HG03095 (cell line): ENCODE measurements around the gene IKZF1.

ENCODE experiments used
- ATAC-seq: cut with Tn5 transposase; IDR thresholded peaks from one replicate; pipeline ENCODE4 v1.9.1; 2021; ENCODE audit warnings: moderate library complexity; ENCODE audit not compliant: unreplicated experiment

IKZF1 gene

GRCh38 chr7:50400114-50400513, 95.6 kb downstream of the IKZF1 start:
- ATAC-seq = no peak

GRCh38 chr7:50404392-50404791, 99.9 kb downstream of the IKZF1 start:
- ATAC-seq = no peak

- ATAC-seq = no peak
Observed at GRCh38 chr7:50405221-50405620, 100.7 kb downstream of the IKZF1 start.

GRCh38 chr7:50406935-50407334, 102.4 kb downstream of the IKZF1 start:
- no peak for ATAC-seq

- ATAC-seq = peak; percentile 47
Observed at GRCh38 chr7:50409856-50410745, 105.6 kb downstream of the IKZF1 start.

- no peak for ATAC-seq
Observed at GRCh38 chr7:50411332-50411731, 106.8 kb downstream of the IKZF1 start.

GRCh38 chr7:50412973-50413372, 108.5 kb downstream of the IKZF1 start:
- no peak for ATAC-seq

- no peak for ATAC-seq
Observed at GRCh38 chr7:50413561-50413960, 109.0 kb downstream of the IKZF1 start.

GRCh38 chr7:50415844-50416364, 111.4 kb downstream of the IKZF1 start:
- no peak for ATAC-seq

GRCh38 chr7:50416527-50417182, 112.1 kb downstream of the IKZF1 start:
- ATAC-seq = peak; percentile 72

GRCh38 chr7:50418086-50418515, 113.6 kb downstream of the IKZF1 start:
- ATAC-seq = peak; percentile 82

- no peak for ATAC-seq
Observed at GRCh38 chr7:50418526-50419290, 114.2 kb downstream of the IKZF1 start.

- no peak for ATAC-seq
Observed at GRCh38 chr7:50421043-50421442, 116.5 kb downstream of the IKZF1 start.

- ATAC-seq = no peak
Observed at GRCh38 chr7:50422858-50423257, 118.3 kb downstream of the IKZF1 start.

- no peak for ATAC-seq
Observed at GRCh38 chr7:50423860-50424259, 119.3 kb downstream of the IKZF1 start.

- ATAC-seq = no peak
Observed at GRCh38 chr7:50425318-50425717, 120.8 kb downstream of the IKZF1 start.

GRCh38 chr7:50426280-50427045, 121.9 kb downstream of the IKZF1 start:
- ATAC-seq = no peak

GRCh38 chr7:50427518-50427917, 123.0 kb downstream of the IKZF1 start:
- no peak for ATAC-seq

GRCh38 chr7:50428911-50429310, 124.4 kb downstream of the IKZF1 start:
- no peak for ATAC-seq

GRCh38 chr7:50431316-50431715, 126.8 kb downstream of the IKZF1 start:
- no peak for ATAC-seq
